HG03196 (cell line): Measurements from ENCODE around the gene IL4I1.

ENCODE experiments used
- ATAC-seq: cut with Tn5 transposase; IDR thresholded peaks from one replicate; pipeline ENCODE4 v1.9.1; 2021; ENCODE audit not compliant: unreplicated experiment

IL4I1 gene

DNA sequence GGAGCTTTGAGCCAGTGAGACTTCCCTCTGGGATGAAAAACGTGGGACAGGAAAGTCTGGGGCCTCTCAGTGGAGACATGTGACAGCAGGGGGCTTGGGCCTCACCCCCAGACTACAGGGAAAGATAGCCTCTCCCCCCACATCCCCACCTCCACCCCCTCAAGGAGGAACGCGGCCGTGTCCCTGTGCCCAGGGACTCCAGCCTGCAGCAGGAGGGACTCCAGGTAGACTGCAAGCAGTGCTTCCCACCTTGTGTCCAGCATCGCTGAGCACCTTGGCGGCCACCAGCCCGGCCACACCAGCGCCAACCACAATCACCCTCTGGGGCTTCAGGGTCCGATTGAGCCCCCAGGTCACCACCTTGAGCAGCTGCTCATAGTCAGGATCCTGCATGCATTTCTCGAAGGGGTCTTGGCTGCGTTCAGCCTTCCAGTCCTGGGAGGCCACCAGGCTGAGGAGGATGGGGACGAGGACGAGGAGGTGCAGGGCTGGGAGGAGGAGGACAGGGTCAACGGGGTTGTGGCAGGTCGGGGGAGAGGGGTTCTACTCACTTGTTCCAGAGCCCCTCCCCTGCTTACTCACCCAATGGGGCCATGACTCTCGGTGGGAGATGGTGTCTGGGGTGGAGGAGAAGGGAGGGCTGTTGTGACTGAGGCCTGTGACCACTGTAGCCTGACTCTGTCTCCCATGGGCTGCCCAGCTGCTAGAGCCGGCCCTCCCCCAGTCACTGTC, 955 bp downstream of the IL4I1 start:
- ATAC-seq: no peak

DNA sequence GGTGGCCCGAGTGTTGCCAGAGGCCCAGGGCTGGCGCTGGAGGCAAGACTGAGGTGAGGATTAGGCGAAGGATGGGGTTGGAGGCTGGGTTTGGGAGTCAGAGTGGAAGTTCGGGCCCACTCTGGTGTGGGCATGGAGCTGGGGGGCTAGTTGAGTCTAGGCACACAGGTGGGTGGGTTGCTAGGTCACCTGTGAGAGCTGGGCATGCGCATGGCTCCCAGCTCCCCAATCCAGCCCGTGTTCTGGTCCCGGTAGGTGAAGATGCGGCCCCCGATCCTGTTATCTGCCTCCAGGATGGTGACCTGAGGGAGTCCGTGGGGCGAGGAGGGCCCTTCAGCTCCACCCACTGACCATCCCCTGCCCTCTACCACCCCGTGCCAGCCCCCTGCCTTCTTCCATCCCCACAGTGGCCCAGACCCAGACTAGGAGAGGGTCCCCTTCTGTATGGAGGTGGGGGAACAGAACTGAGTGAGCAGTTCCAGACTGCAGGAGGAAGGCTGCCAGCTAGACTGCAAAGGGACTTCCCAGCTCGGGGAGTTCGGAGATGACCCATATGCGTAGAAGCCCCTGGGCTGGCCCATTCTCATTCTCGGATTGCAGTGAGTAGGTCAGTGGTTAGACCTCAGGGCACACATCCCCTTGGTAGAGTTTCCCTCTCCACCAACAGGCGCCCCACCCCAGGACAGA, 1.7 kb downstream of the IL4I1 start:
- ATAC-seq: no peak

DNA sequence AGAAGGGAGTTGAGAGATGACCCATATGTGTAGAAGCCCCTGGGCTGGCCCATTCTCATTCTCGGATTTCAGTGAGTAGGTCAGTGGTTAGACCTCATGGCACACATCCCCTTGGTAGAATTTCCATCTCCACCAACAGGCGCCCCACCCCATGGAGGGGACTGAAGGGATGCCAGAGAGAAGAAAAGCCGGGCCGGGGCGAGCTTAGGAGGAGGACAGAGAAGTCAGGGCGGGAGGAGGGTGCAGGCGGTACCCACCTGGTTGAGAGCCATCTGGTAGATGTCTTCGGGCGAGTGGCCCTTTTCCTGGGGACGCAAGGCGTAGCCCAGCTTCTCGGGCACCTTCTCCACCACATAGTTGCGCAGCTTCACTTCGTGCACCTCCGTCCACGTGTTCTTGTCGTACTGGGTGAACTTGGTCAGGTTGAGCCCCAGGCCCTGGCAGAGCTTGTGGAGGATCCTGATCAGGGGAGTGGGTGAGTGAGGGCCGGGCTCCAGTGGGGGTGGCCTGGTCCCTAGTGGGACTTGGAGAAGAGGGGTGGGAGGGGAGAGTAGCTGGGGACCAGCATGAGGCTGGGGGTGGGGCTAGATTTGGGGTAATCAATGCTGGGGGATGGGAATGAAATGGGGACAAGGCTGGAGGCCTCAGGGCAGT, 2.5 kb downstream of the IL4I1 start:
- ATAC-seq: no peak

DNA sequence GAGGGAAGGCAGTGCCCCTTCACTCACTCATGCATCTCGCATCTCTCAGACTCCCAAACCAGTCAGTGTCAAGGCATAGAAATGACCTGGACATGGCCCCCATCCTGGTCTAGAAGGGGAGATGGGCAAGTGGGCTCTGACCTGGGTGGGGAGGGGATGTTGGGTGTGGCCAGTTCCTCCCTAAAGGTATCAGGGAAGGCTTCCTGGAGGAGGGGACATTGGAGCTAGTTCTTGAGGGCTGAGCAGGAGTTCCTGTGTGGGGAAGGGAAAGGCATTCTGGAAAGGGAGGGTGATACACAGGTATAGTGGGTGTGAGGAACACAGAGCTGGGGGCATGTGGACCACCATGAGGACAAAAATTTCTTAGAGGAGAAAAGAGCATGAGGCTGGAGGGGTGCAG, 4.0 kb downstream of the IL4I1 start:
- ATAC-seq: no peak

DNA sequence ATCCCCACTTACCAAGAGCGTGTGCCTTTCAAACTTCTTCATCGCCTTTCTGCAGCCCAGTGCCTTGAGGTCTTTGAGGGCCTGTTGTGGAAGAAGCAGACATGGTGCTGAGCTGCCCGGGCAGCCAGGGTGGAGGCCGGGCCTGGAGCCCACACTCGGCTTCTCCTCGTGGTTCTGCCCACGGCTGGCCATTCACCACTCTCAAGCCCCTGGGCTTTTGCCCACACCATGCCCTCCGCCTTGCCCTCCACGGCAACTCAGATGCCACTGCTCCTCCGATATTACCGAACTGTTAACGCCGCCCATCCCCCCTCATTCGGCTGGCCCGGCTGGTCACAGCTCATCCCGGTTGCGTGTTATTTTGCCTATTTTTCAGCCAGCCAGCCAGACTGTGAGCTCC, 5.3 kb downstream of the IL4I1 start:
- ATAC-seq: no peak

DNA sequence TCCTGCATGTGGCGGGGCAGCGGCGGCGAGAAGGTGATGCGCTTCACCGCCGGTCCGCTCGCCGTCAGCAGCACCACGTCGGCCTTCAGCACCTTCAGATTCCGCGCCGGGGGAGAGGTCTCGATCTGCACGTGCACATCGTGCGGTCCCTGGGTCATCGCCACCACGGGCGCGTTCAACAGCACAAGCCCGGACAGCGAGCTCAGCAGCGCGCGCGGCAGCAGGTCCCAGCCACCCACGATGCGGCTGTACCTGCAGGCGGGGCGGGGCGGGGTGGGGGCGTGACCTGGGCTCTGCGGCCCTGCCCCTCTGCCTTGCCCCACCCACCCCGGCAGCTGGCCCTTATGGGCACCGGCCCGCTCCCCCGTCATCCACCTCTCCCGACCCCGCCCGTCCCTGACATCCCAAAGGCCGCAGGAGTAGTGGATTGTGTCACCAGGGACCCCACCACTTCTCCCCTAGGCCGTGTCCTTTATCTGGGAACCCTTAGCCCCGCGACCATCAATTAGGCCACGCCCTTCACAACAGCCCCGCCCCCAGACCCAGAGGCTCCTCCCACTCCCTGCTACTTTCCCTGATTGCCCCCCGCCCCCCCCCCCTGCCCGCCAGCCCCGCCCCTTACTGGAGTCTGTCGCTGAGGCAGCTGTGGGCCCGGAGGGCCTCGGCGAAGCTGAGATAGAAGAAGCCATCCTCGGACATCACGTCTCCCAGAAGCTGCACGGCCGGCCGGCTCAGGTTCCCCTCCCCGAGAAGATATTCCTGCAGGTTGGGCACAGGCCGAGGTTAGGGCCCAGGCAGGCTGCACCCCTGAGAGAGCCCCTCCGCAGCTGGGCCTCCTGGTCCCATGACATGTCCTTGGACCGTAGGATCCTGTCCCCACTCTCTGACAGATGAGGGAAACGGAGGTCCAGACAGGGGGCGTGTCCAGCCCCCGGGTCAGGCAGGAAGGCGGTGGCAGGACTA, 6.1 kb downstream of the IL4I1 start:
- no peak for ATAC-seq

DNA sequence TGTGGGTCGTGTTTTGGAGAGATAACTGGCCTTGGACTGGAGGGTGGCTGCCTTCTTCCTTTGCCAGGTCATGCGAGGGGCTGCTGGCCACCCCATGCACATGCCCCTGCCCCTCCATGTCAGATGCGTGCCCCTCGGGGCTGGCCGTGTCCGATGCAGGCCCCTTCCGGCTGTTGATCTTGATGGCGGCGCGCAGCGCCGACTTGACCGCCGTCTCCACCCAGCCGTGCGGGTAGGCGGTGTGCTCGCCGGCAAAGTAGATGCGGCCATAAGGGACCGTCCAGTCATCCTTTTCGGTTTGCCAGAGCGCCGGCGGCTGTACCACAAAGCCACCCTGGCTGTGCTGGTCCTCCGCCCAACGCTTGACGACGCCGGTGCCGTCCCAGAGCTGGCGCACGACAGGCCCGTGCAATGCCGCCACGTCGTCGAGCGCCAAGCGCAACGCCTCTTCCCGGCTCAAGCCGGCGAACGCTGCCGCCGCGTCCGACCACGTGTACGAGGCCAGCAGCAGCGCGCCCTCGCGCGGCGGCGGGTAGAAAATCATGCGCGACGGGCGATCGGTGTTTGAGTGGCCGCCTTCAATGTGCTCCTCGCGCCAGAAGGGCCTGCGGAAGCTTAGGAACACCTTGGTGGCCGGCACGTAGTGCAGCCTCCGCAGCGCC, 6.9 kb downstream of the IL4I1 start:
- no peak for ATAC-seq

DNA sequence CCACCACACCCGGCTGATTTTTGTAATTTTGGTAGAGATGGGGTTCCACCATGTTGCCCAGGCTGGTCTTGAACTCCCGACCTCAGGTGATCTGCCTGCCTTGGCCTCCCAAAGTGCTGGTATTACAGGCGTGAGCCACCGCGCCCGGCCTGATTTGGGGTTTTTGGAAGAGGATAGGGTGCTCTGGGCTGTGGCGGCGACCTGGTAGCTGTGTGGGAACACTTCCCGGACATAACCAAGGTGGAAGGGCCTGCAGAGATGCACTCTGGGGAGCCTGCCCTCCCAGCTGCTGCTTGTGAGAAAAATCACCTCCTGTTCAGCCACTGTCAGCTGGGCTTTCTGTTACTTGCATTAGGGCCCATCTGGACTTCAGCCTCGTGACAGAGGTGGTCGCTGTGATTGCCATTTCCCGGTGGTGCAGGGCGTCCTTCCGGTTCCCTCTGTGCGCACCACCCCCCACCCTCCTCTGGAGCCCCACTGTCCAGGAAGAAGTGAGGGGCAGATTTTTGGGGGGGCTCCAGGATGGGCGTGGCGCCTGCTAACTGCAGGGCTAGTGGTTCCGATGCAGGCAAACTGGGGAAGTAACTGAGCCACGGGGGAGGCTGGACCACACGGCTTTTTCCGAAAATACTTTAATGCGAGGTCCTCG, 7.5 kb downstream of the IL4I1 start:
- ATAC-seq: no peak

DNA sequence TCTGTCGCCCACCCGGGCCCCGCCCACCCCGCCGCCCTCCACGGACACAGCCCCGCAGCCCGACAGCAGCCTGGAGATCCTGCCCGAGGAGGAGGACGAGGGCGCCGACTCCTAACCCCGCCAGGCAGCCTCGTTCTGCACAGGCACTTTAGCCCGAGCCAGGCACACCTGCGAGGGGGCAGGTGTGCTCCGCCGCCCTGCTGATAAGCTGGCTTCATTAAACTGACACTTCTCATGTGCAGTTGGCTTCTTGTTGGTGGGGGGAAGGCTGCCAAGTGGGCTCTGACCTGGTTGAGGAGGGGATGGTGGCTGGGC, 8.2 kb downstream of the IL4I1 start:
- ATAC-seq: no peak

DNA sequence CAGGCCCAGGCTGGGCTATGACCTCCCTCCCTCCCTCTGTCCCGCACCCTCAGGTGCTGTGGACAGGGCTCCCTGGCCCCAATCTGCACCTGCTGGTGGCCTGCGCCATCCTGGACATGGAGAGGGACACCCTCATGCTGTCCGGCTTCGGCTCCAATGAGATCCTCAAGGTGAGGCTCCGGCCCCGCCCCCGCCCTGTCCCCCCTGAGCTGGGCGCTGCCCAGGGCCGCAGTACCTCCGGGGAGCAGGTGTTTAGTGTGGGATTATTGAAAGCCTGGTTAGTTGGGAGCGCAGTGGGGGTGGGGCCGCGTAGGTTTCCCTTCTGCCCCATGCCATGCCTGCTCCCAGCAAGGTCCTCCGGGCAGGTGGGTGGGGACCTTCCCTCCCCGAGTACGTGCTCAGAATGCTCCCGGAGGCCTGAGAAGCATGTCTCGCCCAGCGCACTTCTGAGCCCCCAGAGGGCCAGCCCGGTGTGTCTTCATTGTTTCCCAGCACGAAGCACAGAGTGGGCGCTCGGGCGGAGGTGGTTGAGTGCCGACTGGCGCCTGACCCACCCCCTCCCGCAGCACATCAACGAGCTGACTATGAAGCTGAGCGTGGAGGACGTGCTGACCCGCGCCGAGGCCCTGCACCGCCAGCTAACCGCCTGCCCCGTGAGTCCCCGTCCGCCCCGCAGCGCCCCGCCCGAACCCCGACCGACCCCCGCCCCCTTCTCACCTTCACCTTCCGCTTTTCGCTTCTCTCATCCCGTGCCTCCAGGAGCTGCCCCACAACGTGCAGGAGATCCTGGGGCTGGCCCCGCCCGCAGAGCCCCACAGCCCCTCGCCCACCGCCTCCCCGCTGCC, 8.8 kb downstream of the IL4I1 start:
- ATAC-seq: no peak

DNA sequence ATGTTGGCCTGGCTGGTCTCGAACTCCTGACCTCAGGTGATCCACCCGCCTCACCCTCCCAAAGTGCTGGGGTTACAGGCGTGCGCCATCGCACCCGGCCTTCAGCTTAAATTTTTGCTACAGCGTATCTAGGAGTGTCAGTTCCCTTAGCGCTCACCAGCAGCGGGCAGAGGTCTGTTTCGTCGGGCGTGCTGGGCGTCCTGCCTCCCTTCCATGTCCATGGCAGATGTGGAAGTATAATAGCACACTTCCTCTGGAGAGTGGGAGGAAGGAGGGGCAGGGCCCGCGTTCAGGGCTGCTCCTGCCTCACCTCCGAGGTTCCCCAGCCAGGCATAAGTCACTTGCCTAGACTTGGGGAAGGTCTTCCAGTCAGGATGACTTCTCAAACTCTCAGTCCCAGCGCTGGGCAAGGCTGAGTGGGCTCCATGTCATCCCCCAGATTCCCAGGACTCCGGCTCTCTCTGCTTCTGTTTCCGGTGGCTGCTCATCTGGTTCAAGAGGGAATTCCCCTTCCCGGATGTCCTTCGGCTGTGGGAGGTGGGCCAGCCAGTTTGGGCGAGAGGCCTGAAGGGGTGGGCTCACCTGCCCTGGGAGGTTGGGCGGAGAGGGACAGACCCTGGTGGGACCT, 9.5 kb downstream of the IL4I1 start:
- ATAC-seq: no peak

DNA sequence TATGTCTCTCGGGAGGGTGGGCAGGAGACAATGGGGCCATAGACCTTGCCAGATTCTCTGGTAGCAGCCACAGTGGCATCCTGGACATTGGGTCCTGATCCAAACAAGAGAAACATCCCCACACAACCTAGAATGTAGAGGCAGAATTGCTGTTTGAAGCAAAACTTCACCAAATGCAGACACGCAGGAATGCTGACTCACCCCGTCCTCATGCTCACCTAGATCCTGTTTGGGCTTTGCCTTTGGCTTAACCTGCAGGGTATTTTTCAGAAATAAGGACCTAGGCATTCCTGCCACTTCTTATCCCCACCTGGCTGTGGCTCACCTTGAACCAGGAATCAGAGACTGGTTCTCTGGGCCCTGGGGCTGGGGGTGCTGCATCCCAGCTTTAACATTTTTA, 11.9 kb downstream of the IL4I1 start:
- ATAC-seq: no peak

DNA sequence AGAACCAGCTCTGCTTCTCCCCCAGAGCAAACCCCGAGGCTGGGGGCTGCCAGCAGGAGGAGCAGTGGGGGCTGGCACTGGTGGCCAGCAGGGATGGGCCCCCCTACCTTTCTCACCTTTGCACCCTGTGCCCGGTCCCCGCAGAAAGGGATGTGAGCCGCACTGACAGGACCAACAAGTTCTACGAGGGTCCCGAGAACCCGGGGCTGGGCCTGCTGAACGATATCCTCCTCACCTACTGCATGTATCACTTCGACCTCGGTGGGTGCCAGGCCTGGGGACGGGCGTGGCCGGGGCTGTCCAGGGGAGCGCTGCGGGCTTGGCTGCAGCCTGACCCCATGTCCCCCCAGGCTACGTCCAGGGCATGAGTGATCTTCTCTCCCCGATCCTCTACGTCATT, 12.6 kb downstream of the IL4I1 start:
- ATAC-seq: no peak

DNA sequence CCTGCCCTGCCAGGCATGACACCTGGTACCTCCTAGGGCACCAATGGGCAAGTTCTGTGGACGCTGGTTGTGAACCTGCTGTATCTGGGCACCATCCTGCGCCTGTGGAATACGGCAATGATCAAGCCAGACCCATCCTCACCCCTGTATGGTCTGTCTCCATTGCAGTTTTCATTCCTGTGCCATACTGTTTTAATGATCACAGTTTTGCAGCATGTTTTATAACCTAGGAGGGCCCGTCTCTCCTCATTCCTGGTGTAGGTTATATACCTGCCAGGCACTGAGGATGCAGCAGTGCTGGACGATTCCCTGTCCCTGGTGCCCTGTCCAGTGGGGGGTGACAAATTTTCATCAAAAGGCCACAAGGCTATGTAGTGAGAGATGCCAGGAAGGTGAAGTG, 13.6 kb downstream of the IL4I1 start:
- no peak for ATAC-seq

DNA sequence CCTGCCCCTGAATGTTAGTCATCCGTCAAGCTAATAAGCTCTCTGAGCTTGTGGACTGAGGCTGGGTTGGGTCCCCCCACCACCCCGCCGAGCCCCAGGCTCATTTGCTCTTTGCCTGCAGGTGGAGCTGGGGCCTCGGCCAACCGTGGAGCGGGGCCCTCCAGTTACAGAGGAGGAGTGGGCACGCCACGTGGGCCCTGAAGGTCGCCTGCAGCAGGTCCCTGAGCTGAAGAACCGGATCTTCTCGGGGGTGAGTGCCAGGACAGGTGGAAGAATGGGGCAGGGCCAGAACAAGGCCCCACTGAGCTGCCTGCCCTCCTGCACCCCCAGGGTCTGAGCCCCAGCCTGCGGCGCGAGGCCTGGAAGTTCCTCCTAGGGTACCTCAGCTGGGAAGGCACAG, 14.0 kb downstream of the IL4I1 start:
- ATAC-seq: no peak

DNA sequence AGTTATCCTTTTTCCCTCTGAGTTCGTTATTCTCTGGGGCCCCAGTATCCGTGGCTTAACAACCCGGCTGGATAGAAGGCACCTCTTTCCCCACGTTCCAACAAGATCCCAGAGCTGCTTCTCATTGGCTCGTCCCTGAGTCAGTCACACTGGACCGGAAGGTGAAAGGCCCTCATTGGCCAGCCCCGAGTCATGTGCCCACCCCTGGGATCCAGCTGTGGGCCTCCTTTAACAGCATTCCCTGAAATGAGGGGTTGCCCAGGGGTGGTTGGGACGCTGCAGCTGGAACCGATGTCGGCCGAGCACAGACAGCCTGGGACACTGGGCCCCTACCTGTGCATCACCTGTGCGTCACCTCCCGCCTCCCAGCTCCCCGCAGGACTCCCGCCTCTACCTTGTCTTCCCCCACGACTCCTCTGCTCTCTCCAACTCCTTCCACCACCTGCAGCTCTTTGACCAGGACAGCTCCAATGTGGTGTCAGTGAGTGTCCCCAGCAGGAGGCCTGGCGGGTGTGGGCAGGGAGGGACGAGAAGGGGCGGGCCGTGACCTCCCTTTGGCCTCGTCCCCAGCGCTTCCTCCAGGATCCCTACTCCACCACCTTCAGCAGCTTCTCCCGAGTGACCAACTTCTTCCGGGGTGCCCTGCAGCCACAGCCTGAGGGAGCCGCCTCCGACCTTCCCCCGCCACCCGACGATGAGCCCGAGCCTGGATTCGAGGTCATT, 14.9 kb downstream of the IL4I1 start:
- no peak for ATAC-seq

DNA sequence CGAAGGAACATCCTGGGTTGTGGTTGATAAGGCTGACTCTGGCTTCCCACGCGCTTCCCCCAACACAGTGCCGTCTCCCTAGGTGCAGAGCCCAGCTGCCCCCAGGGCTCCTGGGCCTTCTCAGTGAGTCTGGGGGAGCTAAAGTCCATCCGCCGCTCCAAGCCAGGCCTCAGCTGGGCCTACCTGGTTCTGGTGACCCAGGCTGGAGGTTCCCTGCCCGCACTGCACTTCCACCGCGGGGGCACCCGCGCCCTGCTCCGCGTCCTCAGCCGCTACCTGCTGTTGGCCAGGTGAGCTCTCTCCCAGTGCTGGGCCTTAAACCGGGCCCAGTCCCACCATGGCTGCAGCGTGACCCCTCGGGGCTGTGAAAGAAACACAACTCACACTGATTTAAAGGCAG, 15.5 kb downstream of the IL4I1 start:
- ATAC-seq: no peak

DNA sequence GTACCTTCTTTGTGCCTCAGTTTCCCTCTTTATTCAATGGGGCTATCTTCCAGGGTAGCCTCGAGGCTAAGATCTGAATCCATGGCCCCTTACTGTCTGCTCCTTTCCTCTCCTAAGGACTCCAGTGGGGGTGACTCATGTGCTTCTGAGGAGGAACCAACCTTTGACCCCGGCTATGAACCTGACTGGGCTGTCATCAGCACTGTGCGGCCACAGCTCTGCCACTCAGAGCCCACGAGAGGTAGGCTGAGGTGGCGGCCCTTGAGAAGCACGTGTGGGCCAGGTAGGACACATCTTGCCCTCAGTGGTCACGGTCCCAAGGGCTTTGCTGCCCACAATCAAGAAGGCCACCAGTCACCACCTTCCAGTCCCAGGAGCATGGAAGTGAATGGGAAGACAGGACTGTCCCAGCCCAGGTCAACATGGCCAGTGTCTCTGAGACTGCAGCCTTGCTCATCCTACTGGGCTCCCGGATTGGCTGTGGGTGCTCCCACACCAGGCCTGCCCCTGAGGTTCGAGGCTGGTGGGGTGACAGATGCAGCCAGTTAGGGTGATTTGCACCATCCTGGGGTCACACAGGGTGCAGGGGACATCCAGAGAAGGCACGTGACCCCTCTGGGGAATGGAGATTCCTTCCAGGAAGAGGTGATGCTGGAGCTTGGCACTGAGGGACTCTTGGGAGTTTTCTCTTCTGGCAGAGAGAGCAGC, 16.4 kb downstream of the IL4I1 start:
- ATAC-seq: no peak
